Muscle layer of colon (tissue), 2 donors: ENCODE data around the gene CTSA.

Experiments used
- H3K27ac ChIP-seq: one replicate; pipeline ENCODE4 v1.7.0; 2013; ENCODE audit warnings: low read depth, mild to moderate bottlenecking, low read length, moderate library complexity
- H3K27me3 ChIP-seq, 2 donors: one replicate each; pipeline ENCODE4 v1.7.0; 2013; ENCODE audit warnings: low read length in 2 of 2, mild to moderate bottlenecking in 2 of 2; ENCODE audit not compliant: insufficient read depth in 2 of 2, control insufficient read depth in 1 of 2
- H3K36me3 ChIP-seq: one replicate; pipeline ENCODE4 v1.7.0; 2013; ENCODE audit warnings: mild to moderate bottlenecking, low read length; ENCODE audit not compliant: insufficient read depth
- H3K4me1 ChIP-seq: one replicate; pipeline ENCODE4 v1.7.0; 2013; ENCODE audit warnings: mild to moderate bottlenecking, low read length; ENCODE audit not compliant: insufficient read depth
- H3K4me3 ChIP-seq, 2 donors: one replicate each; pipeline ENCODE4 v1.7.0; 2013; ENCODE audit warnings: low read length in 2 of 2, low read depth in 1 of 2, mild to moderate bottlenecking in 1 of 2, moderate library complexity in 1 of 2
- H3K9ac ChIP-seq: one replicate; pipeline ENCODE4 v1.7.0; 2013; ENCODE audit warnings: low read length
- H3K9me3 ChIP-seq: one replicate; pipeline ENCODE4 v1.7.0; 2013; ENCODE audit warnings: mild to moderate bottlenecking, low read length
- donor health status: abdominal sarcoma.
- donor health status: Adenocarcinoma of cecum.

Gene CTSA

GRCh38 chr20:45888681-45889080 is 2.5 kb upstream of the CTSA start:
- Histone ChIP-seq H3K27ac (no peak overlapping the region), H3K9ac (no peak overlapping the region), H3K4me3 (no peak overlapping the region), H3K9me3 (no peaks in the 10 kb centered on the region), H3K4me1 (peaks cover 23% of the 10 kb centered on the region), H3K36me3 (peaks cover 30% of the 10 kb centered on the region), H3K27me3 (no peaks in the 10 kb centered on the region)

GRCh38 chr20:45890077-45890984 is 804 bp upstream of the CTSA start:
- Histone ChIP-seq H3K27ac (peak overlapping the region; percentile 99), H3K36me3 (peaks cover 38% of the 10 kb centered on the region), H3K4me1 (peaks cover 23% of the 10 kb centered on the region)

DNA sequence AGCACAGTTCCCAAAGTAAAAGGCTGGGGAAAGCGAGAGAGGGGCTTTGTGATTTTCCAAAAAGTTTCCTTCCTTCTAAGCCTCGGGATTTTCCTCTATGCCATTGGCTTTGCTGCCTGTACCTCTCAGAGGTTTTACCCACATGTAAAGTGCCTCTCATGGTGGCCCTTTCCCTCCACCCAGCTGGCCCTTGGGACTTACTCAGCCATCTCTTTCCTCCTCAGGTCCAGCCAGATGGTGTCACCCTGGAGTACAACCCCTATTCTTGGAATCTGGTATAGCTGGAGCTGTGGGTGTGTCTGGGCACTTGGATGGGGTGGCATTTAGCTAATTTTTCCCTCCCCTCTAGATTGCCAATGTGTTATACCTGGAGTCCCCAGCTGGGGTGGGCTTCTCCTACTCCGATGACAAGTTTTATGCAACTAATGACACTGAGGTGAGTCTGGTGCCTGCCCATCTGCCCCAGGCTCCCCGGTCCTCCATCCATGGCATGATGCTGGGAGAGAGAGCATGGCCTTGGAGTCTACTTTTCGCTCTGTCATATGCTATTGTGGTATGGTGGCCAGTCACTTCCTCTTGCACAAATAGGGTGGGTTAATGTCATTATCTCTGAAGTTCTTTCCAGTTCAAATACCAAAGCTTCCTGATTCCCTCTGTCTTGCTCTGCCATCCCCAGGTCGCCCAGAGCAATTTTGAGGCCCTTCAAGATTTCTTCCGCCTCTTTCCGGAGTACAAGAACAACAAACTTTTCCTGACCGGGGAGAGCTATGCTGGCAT is 1.1 kb downstream of the CTSA start:
- Histone ChIP-seq H3K4me1 (peaks cover 23% of the 10 kb centered on the region), H3K27ac (peak overlapping the region; percentile 99)

More at GRCh38 chr20:45890077-45890984, 804 bp upstream of the CTSA start:
- Histone ChIP-seq H3K9me3 (no peaks in the 10 kb centered on the region), H3K4me3 (peak overlapping the region; percentile 66 to 90), H3K9ac (peak overlapping the region; percentile 68), H3K27me3 (no peaks in the 10 kb centered on the region)

GRCh38 chr20:45892828-45893500 is 1.8 kb downstream of the CTSA start:
- Histone ChIP-seq H3K27me3 (no peaks in the 10 kb centered on the region), H3K4me3 (no peak overlapping the region), H3K36me3 (peaks cover 44% of the 10 kb centered on the region), H3K27ac (no peak overlapping the region), H3K9me3 (no peaks in the 10 kb centered on the region), H3K9ac (no peak overlapping the region), H3K4me1 (peaks cover 23% of the 10 kb centered on the region)

More for the DNA sequence above, 1.1 kb downstream of the CTSA start:
- peak overlapping the region; percentile 66 to 90 for H3K4me3 ChIP-seq
- no peaks in the 10 kb centered on the region for H3K27me3 ChIP-seq
- H3K36me3 ChIP-seq, result peaks cover 37% of the 10 kb centered on the region
- peak overlapping the region; percentile 0 for H3K9ac ChIP-seq
- H3K9me3 ChIP-seq, result no peaks in the 10 kb centered on the region

DNA sequence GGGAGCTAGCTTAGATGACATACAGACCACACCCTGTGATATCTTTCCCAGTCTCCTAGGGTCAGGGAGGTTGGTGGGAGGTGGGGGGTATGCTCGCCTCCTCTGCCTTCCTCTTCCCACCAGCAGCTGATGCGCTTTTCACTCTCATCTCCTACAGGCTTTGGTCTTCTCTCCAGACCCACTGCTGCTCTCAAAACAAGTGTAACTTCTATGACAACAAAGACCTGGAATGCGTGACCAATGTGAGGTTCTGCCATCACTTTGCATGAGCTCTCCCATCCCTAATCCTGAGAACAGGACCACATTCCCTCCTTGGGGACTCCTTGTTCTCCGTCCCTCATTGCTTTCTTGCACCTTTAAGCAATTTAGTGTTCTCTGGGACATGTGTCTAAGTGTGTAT is 2.7 kb downstream of the CTSA start:
- H3K4me1 ChIP-seq, result peaks cover 23% of the 10 kb centered on the region
- no peak overlapping the region for H3K27ac ChIP-seq
- no peak overlapping the region for H3K4me3 ChIP-seq
- H3K9me3 ChIP-seq, result no peaks in the 10 kb centered on the region
- no peaks in the 10 kb centered on the region for H3K27me3 ChIP-seq
- peaks cover 45% of the 10 kb centered on the region for H3K36me3 ChIP-seq
- no peak overlapping the region for H3K9ac ChIP-seq

DNA sequence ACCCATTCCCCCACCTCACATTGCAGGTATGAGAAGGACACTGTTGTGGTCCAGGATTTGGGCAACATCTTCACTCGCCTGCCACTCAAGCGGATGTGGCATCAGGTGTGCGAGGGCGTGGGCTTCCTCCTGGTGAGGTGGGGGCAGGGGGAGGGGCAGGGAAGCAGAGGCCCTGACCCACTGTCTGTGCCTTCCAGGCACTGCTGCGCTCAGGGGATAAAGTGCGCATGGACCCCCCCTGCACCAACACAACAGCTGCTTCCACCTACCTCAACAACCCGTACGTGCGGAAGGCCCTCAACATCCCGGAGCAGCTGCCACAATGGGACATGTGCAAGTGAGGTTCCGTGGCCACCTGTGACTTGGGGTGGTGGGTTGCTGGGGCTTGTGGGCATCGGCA is 3.7 kb downstream of the CTSA start:
- H3K4me1 ChIP-seq, result peaks cover 20% of the 10 kb centered on the region
- no peak overlapping the region for H3K9ac ChIP-seq
- no peak overlapping the region for H3K27ac ChIP-seq
- no peaks in the 10 kb centered on the region for H3K9me3 ChIP-seq
- H3K36me3 ChIP-seq, result peaks cover 49% of the 10 kb centered on the region
- no peaks in the 10 kb centered on the region for H3K27me3 ChIP-seq
- no peak overlapping the region for H3K4me3 ChIP-seq

- H3K27ac ChIP-seq, result no peak overlapping the region
- H3K36me3 ChIP-seq, result peaks cover 52% of the 10 kb centered on the region
These were observed 5.6 kb downstream of the CTSA start for GRCh38 chr20:45896641-45897161.

GRCh38 chr20:45897289-45897688 is 6.2 kb downstream of the CTSA start:
- Histone ChIP-seq H3K4me3 (no peak overlapping the region), H3K27ac (no peak overlapping the region), H3K4me1 (peaks cover 10% of the 10 kb centered on the region), H3K9me3 (no peaks in the 10 kb centered on the region), H3K27me3 (no peaks in the 10 kb centered on the region), H3K9ac (no peak overlapping the region), H3K36me3 (peaks cover 58% of the 10 kb centered on the region)

More at GRCh38 chr20:45896641-45897161, 5.6 kb downstream of the CTSA start:
- H3K27me3 ChIP-seq, result no peaks in the 10 kb centered on the region
- H3K9ac ChIP-seq, result no peak overlapping the region
- H3K4me1 ChIP-seq, result peaks cover 16% of the 10 kb centered on the region
- H3K4me3 ChIP-seq, result no peak overlapping the region
- no peaks in the 10 kb centered on the region for H3K9me3 ChIP-seq

DNA sequence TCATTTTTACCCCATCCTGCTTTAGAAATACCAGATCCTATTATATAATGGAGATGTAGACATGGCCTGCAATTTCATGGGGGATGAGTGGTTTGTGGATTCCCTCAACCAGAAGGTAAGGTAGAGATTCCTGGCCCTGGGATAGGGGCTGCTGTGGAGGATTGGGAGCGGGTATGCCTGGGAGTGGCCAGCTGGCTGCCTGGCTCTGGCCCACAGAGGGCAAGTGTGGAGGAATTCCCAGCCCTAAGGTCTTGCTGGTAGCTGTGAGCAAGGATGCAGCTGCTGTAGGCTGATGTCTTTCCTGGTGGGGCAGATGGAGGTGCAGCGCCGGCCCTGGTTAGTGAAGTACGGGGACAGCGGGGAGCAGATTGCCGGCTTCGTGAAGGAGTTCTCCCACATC is 6.6 kb downstream of the CTSA start:
- no peaks in the 10 kb centered on the region for H3K27me3 ChIP-seq
- H3K4me3 ChIP-seq, result no peak overlapping the region
- no peaks in the 10 kb centered on the region for H3K9me3 ChIP-seq
- H3K4me1 ChIP-seq, result peaks cover 6% of the 10 kb centered on the region
- H3K9ac ChIP-seq, result no peak overlapping the region
- peaks cover 59% of the 10 kb centered on the region for H3K36me3 ChIP-seq
- no peak overlapping the region for H3K27ac ChIP-seq

DNA sequence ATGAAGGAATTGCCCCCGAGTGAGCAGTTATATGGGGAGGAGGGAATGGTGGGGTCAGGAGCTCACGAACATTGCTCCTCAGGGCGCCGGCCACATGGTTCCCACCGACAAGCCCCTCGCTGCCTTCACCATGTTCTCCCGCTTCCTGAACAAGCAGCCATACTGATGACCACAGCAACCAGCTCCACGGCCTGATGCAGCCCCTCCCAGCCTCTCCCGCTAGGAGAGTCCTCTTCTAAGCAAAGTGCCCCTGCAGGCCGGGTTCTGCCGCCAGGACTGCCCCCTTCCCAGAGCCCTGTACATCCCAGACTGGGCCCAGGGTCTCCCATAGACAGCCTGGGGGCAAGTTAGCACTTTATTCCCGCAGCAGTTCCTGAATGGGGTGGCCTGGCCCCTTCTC is 7.2 kb downstream of the CTSA start:
- H3K4me1 ChIP-seq, result peaks cover under 1% of the 10 kb centered on the region
- no peak overlapping the region for H3K27ac ChIP-seq
- peaks cover 54% of the 10 kb centered on the region for H3K36me3 ChIP-seq
- no peak overlapping the region for H3K9ac ChIP-seq
- no peaks in the 10 kb centered on the region for H3K9me3 ChIP-seq
- no peak overlapping the region for H3K4me3 ChIP-seq
- no peaks in the 10 kb centered on the region for H3K27me3 ChIP-seq
